GM19023 (cell line): ENCODE results near the gene CYTH2.
"Not testable (repeated sequence)": the region's sequence is repeated elsewhere in the genome, so short reads cannot be mapped to it uniquely, and the experiment has no call there.

Source experiments
- ATAC-seq: cut with Tn5 transposase; IDR thresholded peaks from one replicate; pipeline ENCODE4 v1.9.1; 2021; ENCODE audit warnings: mild to moderate bottlenecking, moderate library complexity; ENCODE audit not compliant: unreplicated experiment

Gene CYTH2

GRCh38 chr19:48511321-48511731 is 42.2 kb downstream of the CYTH2 start:
- no peak for ATAC-seq

GRCh38 chr19:48511800-48512503 is 42.8 kb downstream of the CYTH2 start, which contains the start of gene LMTK3:
TSS of gene LMTK3 (minus strand) at chr19:48511835. CDS start at chr19:48511576, 259 bp downstream.
- no peak for ATAC-seq

GRCh38 chr19:48512504-48513288 is 43.5 kb downstream of the CYTH2 start:
- no peak for ATAC-seq

GRCh38 chr19:48513289-48514122 is 44.3 kb downstream of the CYTH2 start:
- ATAC-seq, result no peak

- no peak for ATAC-seq
Observed at GRCh38 chr19:48514123-48514458, 44.9 kb downstream of the CYTH2 start.

- no peak for ATAC-seq
Observed at GRCh38 chr19:48516536-48516935, 47.4 kb downstream of the CYTH2 start.

- no peak for ATAC-seq
Observed at GRCh38 chr19:48518207-48518606, 49.0 kb downstream of the CYTH2 start.

- not testable (repeated sequence) for ATAC-seq
Observed at GRCh38 chr19:48519426-48519825, 50.3 kb downstream of the CYTH2 start.

- ATAC-seq, result no peak
Observed at GRCh38 chr19:48520134-48520533, 51.0 kb downstream of the CYTH2 start.

- no peak for ATAC-seq
Observed at GRCh38 chr19:48524221-48524620, 55.1 kb downstream of the CYTH2 start.

- no peak for ATAC-seq
Observed at GRCh38 chr19:48524732-48525131, 55.6 kb downstream of the CYTH2 start.

GRCh38 chr19:48529156-48529555 is 60.0 kb downstream of the CYTH2 start:
- no peak for ATAC-seq

GRCh38 chr19:48530066-48530720 is 61.0 kb downstream of the CYTH2 start:
- no peak for ATAC-seq

- ATAC-seq, result no peak
Observed at GRCh38 chr19:48530770-48531169, 61.6 kb downstream of the CYTH2 start.
